SK-N-SH treated with all-trans-retinoic acid at 6 μM for 48 hours (cell line): ENCODE results near the gene CCDC182.

Experiments used
- ATAC-seq: fragments of 200-7000 bp; cut with Tn5 transposase; 3 replicates; pipeline ENCODE4 v1.9.1; 2020; ENCODE audit warnings: mild to moderate bottlenecking, moderate library complexity
- ARNTL ChIP-seq: fragments of 450-650 bp; formaldehyde crosslinking; IDR thresholded peaks from 2 replicates; pipeline ENCODE4 v1.5.0; 2020; ENCODE audit warnings: low read depth, mild to moderate bottlenecking, moderate library complexity, borderline replicate concordance
- BACH2 ChIP-seq: fragments of 250-450 bp; sonication (Bioruptor Pico); IDR thresholded peaks from 2 replicates; pipeline ENCODE4 v1.9.0; 2021; ENCODE audit warnings: mild to moderate bottlenecking, borderline replicate concordance
- CSDC2 ChIP-seq: fragments of 250-450 bp; sonication (Bioruptor Pico); IDR thresholded peaks from 2 replicates; pipeline ENCODE4 v1.5.0; 2020; ENCODE audit warnings: mild to moderate bottlenecking, moderate library complexity
- ESRRG ChIP-seq: fragments of 250-450 bp; sonication (Bioruptor Pico); IDR thresholded peaks from 2 replicates; pipeline ENCODE4 v1.6.1; 2021; ENCODE audit warnings: mild to moderate bottlenecking
- GLIS3 ChIP-seq: fragments of 250-450 bp; sonication (Bioruptor Pico); IDR thresholded peaks from 2 replicates; pipeline ENCODE4 v1.5.0; 2020; ENCODE audit warnings: mild to moderate bottlenecking, moderate library complexity
- ISL1 ChIP-seq: fragments of 250-450 bp; sonication (Bioruptor Pico); IDR thresholded peaks from 2 replicates; pipeline ENCODE4 v2.1.2; 2022; ENCODE audit warnings: mild to moderate bottlenecking, moderate library complexity
- OSR1 ChIP-seq: fragments of 250-450 bp; sonication (Bioruptor Pico); IDR thresholded peaks from 2 replicates; pipeline ENCODE4 v1.8.0; 2022; ENCODE audit warnings: moderate library complexity, mild to moderate bottlenecking, inconsistent platforms
- RARB ChIP-seq: fragments of 250-450 bp; sonication (Bioruptor Pico); IDR thresholded peaks from 2 replicates; pipeline ENCODE4 v1.8.0; 2021; ENCODE audit warnings: mild to moderate bottlenecking, moderate library complexity
- SNAI2 ChIP-seq: fragments of 250-450 bp; sonication (Bioruptor Pico); IDR thresholded peaks from 2 replicates; pipeline ENCODE4 v1.5.0; 2020; ENCODE audit warnings: mild to moderate bottlenecking, moderate library complexity
- TCF4 ChIP-seq: fragments of 250-450 bp; sonication (Bioruptor Pico); IDR thresholded peaks from 2 replicates; pipeline ENCODE4 v1.8.0; 2021; ENCODE audit warnings: mild to moderate bottlenecking, moderate library complexity, borderline replicate concordance
- TOX ChIP-seq: fragments of 250-450 bp; sonication (Bioruptor Pico); IDR thresholded peaks from 2 replicates; pipeline ENCODE4 v1.8.0; 2021; ENCODE audit warnings: mild to moderate bottlenecking, moderate library complexity, borderline replicate concordance
- ZC3H10 ChIP-seq: fragments of 250-450 bp; sonication (Bioruptor Pico); IDR thresholded peaks from 2 replicates; pipeline ENCODE4 v1.5.1; 2021; ENCODE audit warnings: mild to moderate bottlenecking, moderate library complexity
- ZFP3 ChIP-seq: fragments of 250-450 bp; sonication (Bioruptor Pico); IDR thresholded peaks from 2 replicates; pipeline ENCODE4 v1.5.0; 2020; ENCODE audit warnings: mild to moderate bottlenecking, moderate library complexity
- ZFP30 ChIP-seq: fragments of 450-650 bp; formaldehyde crosslinking; IDR thresholded peaks from 2 replicates; pipeline ENCODE4 v1.5.0; 2022; ENCODE audit warnings: mild to moderate bottlenecking, moderate library complexity
- ZNF565 ChIP-seq: fragments of 450-650 bp; formaldehyde crosslinking; conservative IDR thresholded peaks from 2 replicates; pipeline ENCODE4 v1.5.0; 2020; ENCODE audit warnings: low read depth, mild to moderate bottlenecking, moderate library complexity
- ZNF70 ChIP-seq: fragments of 450-650 bp; formaldehyde crosslinking; IDR thresholded peaks from 2 replicates; pipeline ENCODE4 v1.5.0; 2020; ENCODE audit warnings: mild to moderate bottlenecking, moderate library complexity
- ZNF8 ChIP-seq: fragments of 450-650 bp; formaldehyde crosslinking; IDR thresholded peaks from 2 replicates; pipeline ENCODE4 v1.5.0; 2020; ENCODE audit warnings: mild to moderate bottlenecking, moderate library complexity
- TF ChIP-seq, protein P1 (sequence below): fragments of 250-450 bp; sonication (Bioruptor Pico); IDR thresholded peaks from 2 replicates; pipeline ENCODE4 v1.8.0; 2021; ENCODE audit warnings: low read depth, mild to moderate bottlenecking, moderate library complexity, borderline replicate concordance
- TF ChIP-seq, protein P2 (sequence below): fragments of 250-450 bp; sonication (Bioruptor Pico); IDR thresholded peaks from 2 replicates; pipeline ENCODE4 v1.8.0; 2020; ENCODE audit warnings: mild to moderate bottlenecking, moderate library complexity, borderline replicate concordance
- TF ChIP-seq, protein P3 (sequence below): fragments of 250-450 bp; sonication (Bioruptor Pico); IDR thresholded peaks from 2 replicates; pipeline ENCODE4 v1.5.0; 2020; ENCODE audit warnings: mild to moderate bottlenecking, moderate library complexity
- TF ChIP-seq, protein P4 (sequence below): fragments of 250-450 bp; sonication (Bioruptor Pico); IDR thresholded peaks from 2 replicates; pipeline ENCODE4 v1.5.1; 2020; ENCODE audit warnings: low read depth, mild to moderate bottlenecking, moderate library complexity
- TF ChIP-seq, protein P5 (sequence below): fragments of 250-450 bp; sonication (Bioruptor Pico); IDR thresholded peaks from 2 replicates; pipeline ENCODE4 v1.5.1; 2021; ENCODE audit warnings: mild to moderate bottlenecking, moderate library complexity

Gene CCDC182

DNA sequence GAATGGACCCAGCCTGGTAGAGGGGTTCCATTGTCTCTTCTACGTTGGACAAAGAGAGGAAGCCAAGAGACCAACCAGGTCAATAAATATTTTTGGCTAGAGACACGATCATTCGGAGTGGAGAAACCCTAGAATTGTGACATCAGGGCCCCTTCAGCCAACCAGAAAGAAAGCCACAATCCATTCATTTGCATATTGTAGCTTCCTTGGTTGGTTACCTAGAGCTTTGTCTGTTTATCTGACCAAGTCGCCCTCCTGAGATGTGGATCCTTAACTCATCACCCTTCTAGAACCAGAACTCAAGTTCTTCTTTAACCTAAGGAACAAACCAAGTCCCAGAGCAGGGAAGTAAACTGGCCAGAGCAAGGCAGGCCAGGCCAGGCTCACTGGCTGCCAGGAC is at the start of gene CCDC182:
Gene CCDC182, minus strand, starts transcription at position 58 of the 400 bp plus-strand sequence. Its CDS starts 27 bp downstream, at position 31.
- no peak for ATAC-seq
- no peak for TF ChIP-seq GLIS3 (CRISPR knock-in tag)
- no peak for TF ChIP-seq ZC3H10 (CRISPR knock-in tag)

DNA sequence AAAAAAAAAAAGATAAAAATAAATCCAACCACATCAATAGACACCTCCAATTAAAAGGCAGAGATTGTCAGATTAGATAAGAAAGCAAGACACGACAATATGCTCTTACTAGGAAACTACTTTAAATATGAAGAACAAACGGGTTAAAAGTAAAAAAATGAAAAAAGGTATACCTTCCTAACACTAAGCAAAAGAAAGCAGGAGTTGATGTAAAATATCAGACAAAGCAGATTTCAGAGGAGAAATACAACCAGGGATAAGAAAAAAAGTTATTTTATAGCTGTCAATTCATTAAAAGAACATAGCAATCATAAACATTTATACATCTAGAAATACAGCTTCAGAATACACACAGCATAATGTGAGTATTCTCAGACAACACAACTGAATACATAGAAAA is 49.7 kb upstream of the CCDC182 start:
- ATAC-seq = no peak
- no peak for TF ChIP-seq BACH2
- no peak for TF ChIP-seq SNAI2
- TF ChIP-seq TOX = no peak
- no peak for TF ChIP-seq RARB (CRISPR knock-in tag)
- no peak for TF ChIP-seq ZNF8
- TF ChIP-seq, protein P1, sequence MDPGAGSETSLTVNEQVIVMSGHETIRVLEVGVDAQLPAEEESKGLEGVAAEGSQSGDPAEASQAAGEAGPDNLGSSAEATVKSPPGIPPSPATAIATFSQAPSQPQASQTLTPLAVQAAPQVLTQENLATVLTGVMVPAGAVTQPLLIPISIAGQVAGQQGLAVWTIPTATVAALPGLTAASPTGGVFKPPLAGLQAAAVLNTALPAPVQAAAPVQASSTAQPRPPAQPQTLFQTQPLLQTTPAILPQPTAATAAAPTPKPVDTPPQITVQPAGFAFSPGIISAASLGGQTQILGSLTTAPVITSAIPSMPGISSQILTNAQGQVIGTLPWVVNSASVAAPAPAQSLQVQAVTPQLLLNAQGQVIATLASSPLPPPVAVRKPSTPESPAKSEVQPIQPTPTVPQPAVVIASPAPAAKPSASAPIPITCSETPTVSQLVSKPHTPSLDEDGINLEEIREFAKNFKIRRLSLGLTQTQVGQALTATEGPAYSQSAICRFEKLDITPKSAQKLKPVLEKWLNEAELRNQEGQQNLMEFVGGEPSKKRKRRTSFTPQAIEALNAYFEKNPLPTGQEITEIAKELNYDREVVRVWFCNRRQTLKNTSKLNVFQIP (CRISPR knock-in tag) = no peak
- TF ChIP-seq GLIS3 (CRISPR knock-in tag) = no peak

DNA sequence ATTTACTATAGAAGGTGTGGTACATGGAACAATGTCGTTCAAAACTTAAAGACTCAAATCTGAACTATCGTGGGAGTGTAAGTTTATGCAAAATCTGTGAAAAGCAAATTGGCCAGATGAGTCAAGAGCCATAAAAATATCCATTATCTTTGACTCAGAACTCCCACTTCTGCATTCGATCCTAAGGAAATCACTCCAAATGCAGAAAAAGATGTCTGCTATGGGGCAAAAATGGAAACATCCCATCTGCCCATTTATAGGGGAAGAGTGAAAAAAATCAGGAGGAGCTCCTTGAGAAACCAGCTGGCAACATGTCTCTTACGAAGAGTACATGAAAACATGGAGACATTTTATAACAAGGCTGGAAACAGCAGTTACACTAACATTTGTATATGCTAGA is 43.6 kb upstream of the CCDC182 start:
- TF ChIP-seq, protein P2, sequence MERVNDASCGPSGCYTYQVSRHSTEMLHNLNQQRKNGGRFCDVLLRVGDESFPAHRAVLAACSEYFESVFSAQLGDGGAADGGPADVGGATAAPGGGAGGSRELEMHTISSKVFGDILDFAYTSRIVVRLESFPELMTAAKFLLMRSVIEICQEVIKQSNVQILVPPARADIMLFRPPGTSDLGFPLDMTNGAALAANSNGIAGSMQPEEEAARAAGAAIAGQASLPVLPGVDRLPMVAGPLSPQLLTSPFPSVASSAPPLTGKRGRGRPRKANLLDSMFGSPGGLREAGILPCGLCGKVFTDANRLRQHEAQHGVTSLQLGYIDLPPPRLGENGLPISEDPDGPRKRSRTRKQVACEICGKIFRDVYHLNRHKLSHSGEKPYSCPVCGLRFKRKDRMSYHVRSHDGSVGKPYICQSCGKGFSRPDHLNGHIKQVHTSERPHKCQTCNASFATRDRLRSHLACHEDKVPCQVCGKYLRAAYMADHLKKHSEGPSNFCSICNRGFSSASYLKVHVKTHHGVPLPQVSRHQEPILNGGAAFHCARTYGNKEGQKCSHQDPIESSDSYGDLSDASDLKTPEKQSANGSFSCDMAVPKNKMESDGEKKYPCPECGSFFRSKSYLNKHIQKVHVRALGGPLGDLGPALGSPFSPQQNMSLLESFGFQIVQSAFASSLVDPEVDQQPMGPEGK (CRISPR knock-in tag) = no peak
- no peak for TF ChIP-seq ZNF8
- TF ChIP-seq, protein P3, sequence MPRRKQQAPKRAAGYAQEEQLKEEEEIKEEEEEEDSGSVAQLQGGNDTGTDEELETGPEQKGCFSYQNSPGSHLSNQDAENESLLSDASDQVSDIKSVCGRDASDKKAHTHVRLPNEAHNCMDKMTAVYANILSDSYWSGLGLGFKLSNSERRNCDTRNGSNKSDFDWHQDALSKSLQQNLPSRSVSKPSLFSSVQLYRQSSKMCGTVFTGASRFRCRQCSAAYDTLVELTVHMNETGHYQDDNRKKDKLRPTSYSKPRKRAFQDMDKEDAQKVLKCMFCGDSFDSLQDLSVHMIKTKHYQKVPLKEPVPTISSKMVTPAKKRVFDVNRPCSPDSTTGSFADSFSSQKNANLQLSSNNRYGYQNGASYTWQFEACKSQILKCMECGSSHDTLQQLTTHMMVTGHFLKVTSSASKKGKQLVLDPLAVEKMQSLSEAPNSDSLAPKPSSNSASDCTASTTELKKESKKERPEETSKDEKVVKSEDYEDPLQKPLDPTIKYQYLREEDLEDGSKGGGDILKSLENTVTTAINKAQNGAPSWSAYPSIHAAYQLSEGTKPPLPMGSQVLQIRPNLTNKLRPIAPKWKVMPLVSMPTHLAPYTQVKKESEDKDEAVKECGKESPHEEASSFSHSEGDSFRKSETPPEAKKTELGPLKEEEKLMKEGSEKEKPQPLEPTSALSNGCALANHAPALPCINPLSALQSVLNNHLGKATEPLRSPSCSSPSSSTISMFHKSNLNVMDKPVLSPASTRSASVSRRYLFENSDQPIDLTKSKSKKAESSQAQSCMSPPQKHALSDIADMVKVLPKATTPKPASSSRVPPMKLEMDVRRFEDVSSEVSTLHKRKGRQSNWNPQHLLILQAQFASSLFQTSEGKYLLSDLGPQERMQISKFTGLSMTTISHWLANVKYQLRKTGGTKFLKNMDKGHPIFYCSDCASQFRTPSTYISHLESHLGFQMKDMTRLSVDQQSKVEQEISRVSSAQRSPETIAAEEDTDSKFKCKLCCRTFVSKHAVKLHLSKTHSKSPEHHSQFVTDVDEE = no peak
- TF ChIP-seq OSR1 = no peak
- TF ChIP-seq ARNTL (CRISPR knock-in tag) = no peak
- no peak for TF ChIP-seq ZFP30 (CRISPR knock-in tag)
- TF ChIP-seq ZC3H10 (CRISPR knock-in tag) = no peak
- no peak for TF ChIP-seq ESRRG (CRISPR knock-in tag)
- no peak for TF ChIP-seq TOX
- no peak for TF ChIP-seq ZFP3
- TF ChIP-seq ZNF565 (CRISPR knock-in tag) = no peak
- TF ChIP-seq TCF4 (CRISPR knock-in tag) = no peak
- TF ChIP-seq ISL1 (CRISPR knock-in tag) = no peak
- ATAC-seq = no peak

DNA sequence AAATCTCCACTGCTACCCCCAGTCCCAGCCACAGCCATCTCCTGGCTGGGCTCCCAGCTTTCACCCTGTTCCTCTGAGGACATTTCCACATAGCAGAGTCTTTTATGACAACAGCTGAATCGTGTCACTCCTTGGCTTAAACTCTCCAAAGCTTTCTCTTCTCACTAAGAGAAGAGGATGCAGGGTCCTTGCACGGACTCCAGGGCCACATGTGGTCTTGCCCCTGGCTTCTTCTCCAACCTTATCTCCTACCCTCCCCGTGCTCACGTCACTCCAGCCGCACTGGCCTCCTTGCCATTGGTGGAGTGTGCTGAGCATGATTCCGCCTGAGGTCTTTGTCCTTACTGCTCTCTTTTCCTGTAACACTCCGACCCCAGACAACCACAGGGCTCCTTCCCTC is 39.9 kb upstream of the CCDC182 start:
- no peak for ATAC-seq
- TF ChIP-seq ZC3H10 (CRISPR knock-in tag) (no peak), GLIS3 (CRISPR knock-in tag) (no peak), ZNF8 (no peak), CSDC2 (CRISPR knock-in tag) (no peak), ISL1 (CRISPR knock-in tag) (no peak), SNAI2 (no peak), ARNTL (CRISPR knock-in tag) (no peak), ESRRG (CRISPR knock-in tag) (no peak), ZFP30 (CRISPR knock-in tag) (no peak), TCF4 (CRISPR knock-in tag) (no peak), OSR1 (no peak), ZNF70 (CRISPR knock-in tag) (no peak), BACH2 (no peak), RARB (CRISPR knock-in tag) (no peak)
- TF ChIP-seq, protein P4, sequence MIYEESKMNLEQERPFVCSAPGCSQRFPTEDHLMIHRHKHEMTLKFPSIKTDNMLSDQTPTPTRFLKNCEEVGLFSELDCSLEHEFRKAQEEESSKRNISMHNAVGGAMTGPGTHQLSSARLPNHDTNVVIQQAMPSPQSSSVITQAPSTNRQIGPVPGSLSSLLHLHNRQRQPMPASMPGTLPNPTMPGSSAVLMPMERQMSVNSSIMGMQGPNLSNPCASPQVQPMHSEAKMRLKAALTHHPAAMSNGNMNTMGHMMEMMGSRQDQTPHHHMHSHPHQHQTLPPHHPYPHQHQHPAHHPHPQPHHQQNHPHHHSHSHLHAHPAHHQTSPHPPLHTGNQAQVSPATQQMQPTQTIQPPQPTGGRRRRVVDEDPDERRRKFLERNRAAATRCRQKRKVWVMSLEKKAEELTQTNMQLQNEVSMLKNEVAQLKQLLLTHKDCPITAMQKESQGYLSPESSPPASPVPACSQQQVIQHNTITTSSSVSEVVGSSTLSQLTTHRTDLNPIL = no peak
- TF ChIP-seq, protein P1 (CRISPR knock-in tag) = no peak
- TF ChIP-seq, protein P3 = no peak
- TF ChIP-seq, protein P5, sequence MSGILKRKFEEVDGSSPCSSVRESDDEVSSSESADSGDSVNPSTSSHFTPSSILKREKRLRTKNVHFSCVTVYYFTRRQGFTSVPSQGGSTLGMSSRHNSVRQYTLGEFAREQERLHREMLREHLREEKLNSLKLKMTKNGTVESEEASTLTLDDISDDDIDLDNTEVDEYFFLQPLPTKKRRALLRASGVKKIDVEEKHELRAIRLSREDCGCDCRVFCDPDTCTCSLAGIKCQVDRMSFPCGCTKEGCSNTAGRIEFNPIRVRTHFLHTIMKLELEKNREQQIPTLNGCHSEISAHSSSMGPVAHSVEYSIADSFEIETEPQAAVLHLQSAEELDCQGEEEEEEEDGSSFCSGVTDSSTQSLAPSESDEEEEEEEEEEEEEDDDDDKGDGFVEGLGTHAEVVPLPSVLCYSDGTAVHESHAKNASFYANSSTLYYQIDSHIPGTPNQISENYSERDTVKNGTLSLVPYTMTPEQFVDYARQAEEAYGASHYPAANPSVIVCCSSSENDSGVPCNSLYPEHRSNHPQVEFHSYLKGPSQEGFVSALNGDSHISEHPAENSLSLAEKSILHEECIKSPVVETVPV = no peak
